ENCODE results near the gene MICAL3.
A peak's percentile ranks its signal among the peaks of the same experiment; 100 is the strongest.
"Not testable (repeated sequence)": the region's sequence is repeated elsewhere in the genome, so short reads cannot be mapped to it uniquely, and the experiment has no call there.

Gene MICAL3

GRCh38 chr22:17777717-17778044, 246.7 kb downstream of the MICAL3 start:
- no peak for DNase-seq (ENCODE audit: low spot score)

GRCh38 chr22:17777005-17777716, 247.2 kb downstream of the MICAL3 start:
- DNase-seq (ENCODE audit: low spot score): peak; percentile 74

- no peak for DNase-seq (ENCODE audit: low spot score)
Measured at GRCh38 chr22:17775781-17776465, 248.4 kb downstream of the MICAL3 start.

GRCh38 chr22:17774926-17775685, 249.3 kb downstream of the MICAL3 start:
- no peak for DNase-seq (ENCODE audit: low spot score)

- DNase-seq (ENCODE audit: low spot score): peak; percentile 39
Measured at GRCh38 chr22:17774206-17774925, 250.0 kb downstream of the MICAL3 start, which contains the start of gene BID. BID (minus strand) TSS chr22:17774469; CDS start chr22:17750116, 24,353 bp downstream.

- DNase-seq (ENCODE audit: low spot score): peak; percentile 41
Measured at GRCh38 chr22:17773606-17774205, 250.7 kb downstream of the MICAL3 start.

- no peak for DNase-seq (ENCODE audit: low spot score)
Measured at GRCh38 chr22:17772958-17773605, 251.3 kb downstream of the MICAL3 start.

GRCh38 chr22:17772249-17772957, 252.0 kb downstream of the MICAL3 start:
- no peak for DNase-seq (ENCODE audit: low spot score)

GRCh38 chr22:17770180-17771077, 253.9 kb downstream of the MICAL3 start:
- DNase-seq (ENCODE audit: low spot score): no peak

GRCh38 chr22:17769716-17770082, 254.7 kb downstream of the MICAL3 start:
- DNase-seq (ENCODE audit: low spot score): no peak

- no peak for DNase-seq (ENCODE audit: low spot score)
Measured at GRCh38 chr22:17769013-17769715, 255.2 kb downstream of the MICAL3 start.

GRCh38 chr22:17767233-17768065, 256.9 kb downstream of the MICAL3 start:
- DNase-seq (ENCODE audit: low spot score): peak; percentile 51

GRCh38 chr22:17764852-17765251, 259.5 kb downstream of the MICAL3 start:
- DNase-seq (ENCODE audit: low spot score): not testable (repeated sequence)

GRCh38 chr22:17764036-17764435, 260.3 kb downstream of the MICAL3 start:
- DNase-seq (ENCODE audit: low spot score): no peak

GRCh38 chr22:17763442-17763841, 260.9 kb downstream of the MICAL3 start:
- not testable (repeated sequence) for DNase-seq (ENCODE audit: low spot score)

- DNase-seq (ENCODE audit: low spot score): no peak
Measured at GRCh38 chr22:17761138-17761488, 263.2 kb downstream of the MICAL3 start.

- DNase-seq (ENCODE audit: low spot score): peak; percentile 24
Measured at GRCh38 chr22:17754233-17754925, 270.0 kb downstream of the MICAL3 start.
